Transverse colon (tissue), 4 donors: ENCODE data around the gene CDK8. TPM values are rescaled to one million over a fixed set of nuclear protein-coding genes. Genes with fewer than 3 reads are reported as not detected.

ENCODE experiments used
- DNase-seq: peaks from one replicate; pipeline ENCODE4 v3.0.0-alpha.2; 2019
- H3K27ac ChIP-seq, 4 donors: fragments of 200-600 bp; sonication (generic); 2 replicates each; pipeline ENCODE4 v1.5.1; 2016 to 2018; ENCODE audit warnings: inconsistent platforms in 4 of 4
- H3K27me3 ChIP-seq: fragments of 200-600 bp; sonication (generic); 2 replicates; pipeline ENCODE4 v1.5.1; 2017; ENCODE audit warnings: inconsistent platforms
- H3K36me3 ChIP-seq, 4 donors: fragments of 200-600 bp; sonication (generic); 2 replicates each; pipeline ENCODE4 v1.5.1; 2017 to 2019; ENCODE audit warnings: inconsistent platforms in 4 of 4
- H3K4me1 ChIP-seq, 4 donors: fragments of 200-600 bp; sonication (generic); 2 replicates each; pipeline ENCODE4 v1.5.1; 2017 to 2020; ENCODE audit warnings: inconsistent platforms in 4 of 4
- H3K4me3 ChIP-seq, 4 donors: fragments of 200-600 bp; sonication (generic); 1 replicate in 1 of 4; 2 replicates in 3 of 4; pipeline versions ENCODE4 v1.5.1 to v1.6.1; 2017 to 2019; ENCODE audit warnings: inconsistent platforms in 4 of 4
- H3K9me3 ChIP-seq, 2 donors: fragments of 200-600 bp; sonication (generic); 2 replicates each; pipeline ENCODE4 v1.5.1; 2017 to 2019; ENCODE audit warnings: inconsistent platforms in 2 of 2
- EP300 ChIP-seq: sonication (generic); formaldehyde crosslinking; IDR thresholded peaks from one replicate; pipeline ENCODE4 v1.6.1; 2017; ENCODE audit warnings: antibody characterized with exemption, low read depth
- POLR2A ChIP-seq: fragments of 450-650 bp; IDR thresholded peaks from one replicate; pipeline ENCODE4 v1.6.1; 2016; ENCODE audit warnings: antibody characterized with exemption, mild to moderate bottlenecking, moderate library complexity
- POLR2AphosphoS5 ChIP-seq, 3 donors: sonication (generic); formaldehyde crosslinking; IDR thresholded peaks; one replicate each; pipeline ENCODE4 v1.6.1; 2016; ENCODE audit warnings: antibody characterized with exemption in 3 of 3
- WGBS, 2 donors: methylation state at CpG; one replicate each; pipeline ENCODE4 v1.1.5; 2018; ENCODE audit warnings: low coverage in 1 of 2; 5-methylcytosine and 5-hydroxymethylcytosine counted together
- in situ Hi-C, 4 donors: fragments of 200-750 bp; cut with MboI; loops; one replicate each; pipeline versions ENCODE4 v1.15.0 to v1.15.1; 2017; ENCODE audit warnings: low sequenced_read_pairs in 3 of 4, low pct_ligation_motif_present in 1 of 4, low pct_unique_long_range_greater_than_20kb in 1 of 4
- intact Hi-C: fragments of 100-400 bp; cut with DNase I; formaldehyde crosslinking; loops from one replicate; pipeline ENCODE4 v1.15.1; 2023; ENCODE audit warnings: low total_unique reads
- total RNA-seq, 4 donors: library from RNA; depleted of rRNA; stranded (reverse); fragments of >200 nt; gene quantifications; one replicate each; pipeline ENCODE4 v1.1.0, GENCODE V29; 2016
- TF ChIP-seq, protein P1 (sequence below), 5 experiments: fragments of 200-600 bp in 3 of 5; fragments of 450-650 bp in 2 of 5; sonication (generic) in 3 of 5; IDR thresholded peaks; 1 replicate in 2 of 5; 2 replicates in 3 of 5; pipeline ENCODE4 v1.5.1; 2016 to 2017; ENCODE audit warnings: antibody characterized with exemption in 5 of 5, inconsistent platforms in 3 of 5, mild to moderate bottlenecking in 2 of 5, moderate library complexity in 1 of 5

CDK8 gene
- total RNA-seq, 4 donors from 2014 or later = 8.6 to 37.4 (median 22.3) TPM

DNA sequence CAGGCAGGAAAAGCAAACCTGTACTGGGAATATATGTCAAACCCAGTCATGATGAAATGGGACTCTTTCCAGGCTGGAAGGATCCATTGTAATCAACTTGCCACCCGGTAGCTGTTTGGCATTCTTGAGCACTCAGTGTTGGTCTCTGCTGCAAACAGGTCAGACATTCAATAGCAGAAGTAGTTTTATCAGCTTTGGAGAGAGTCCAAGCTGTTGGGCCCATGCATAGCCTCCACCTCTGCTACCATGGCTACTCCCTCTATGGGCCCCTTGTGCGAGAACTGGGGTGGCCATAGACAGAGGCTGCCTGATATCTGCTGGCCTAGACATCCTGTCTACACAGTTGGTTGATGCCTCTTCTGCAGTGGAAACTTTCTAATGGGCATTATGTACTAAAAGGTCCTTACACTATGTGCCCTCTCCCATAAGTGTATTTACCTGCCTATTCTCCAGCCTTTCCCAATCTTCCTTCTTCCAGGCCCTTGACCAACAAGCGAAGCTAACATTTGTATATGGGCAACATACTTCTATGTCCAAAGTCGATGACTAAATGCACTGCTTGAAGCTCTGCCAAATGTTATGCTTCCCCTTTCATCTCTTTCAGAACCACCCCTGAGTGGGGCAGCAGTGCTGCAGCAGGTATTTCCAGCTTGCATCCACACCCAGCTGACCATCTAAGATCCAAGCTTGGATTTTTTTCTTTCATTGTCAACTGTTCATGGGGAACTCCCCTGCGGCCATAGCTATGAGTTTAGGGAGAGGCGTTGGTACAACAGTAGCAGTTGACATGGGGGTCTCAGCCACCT is 26.6 kb upstream of the CDK8 start:
- Histone ChIP-seq H3K27me3 (no peaks in the 10 kb centered on the region), H3K4me1 (peaks cover 0 to 7% (median 6%) of the 10 kb centered on the region in 4 donors), H3K27ac (no peak overlapping the region), H3K36me3 (no peaks in the 10 kb centered on the region), H3K4me3 (no peak overlapping the region), H3K9me3 (no peaks in the 10 kb centered on the region)
- no peak for DNase-seq
- in situ Hi-C loops (no loop called here), intact Hi-C loops (no loop called here)
- TF ChIP-seq, protein P1, sequence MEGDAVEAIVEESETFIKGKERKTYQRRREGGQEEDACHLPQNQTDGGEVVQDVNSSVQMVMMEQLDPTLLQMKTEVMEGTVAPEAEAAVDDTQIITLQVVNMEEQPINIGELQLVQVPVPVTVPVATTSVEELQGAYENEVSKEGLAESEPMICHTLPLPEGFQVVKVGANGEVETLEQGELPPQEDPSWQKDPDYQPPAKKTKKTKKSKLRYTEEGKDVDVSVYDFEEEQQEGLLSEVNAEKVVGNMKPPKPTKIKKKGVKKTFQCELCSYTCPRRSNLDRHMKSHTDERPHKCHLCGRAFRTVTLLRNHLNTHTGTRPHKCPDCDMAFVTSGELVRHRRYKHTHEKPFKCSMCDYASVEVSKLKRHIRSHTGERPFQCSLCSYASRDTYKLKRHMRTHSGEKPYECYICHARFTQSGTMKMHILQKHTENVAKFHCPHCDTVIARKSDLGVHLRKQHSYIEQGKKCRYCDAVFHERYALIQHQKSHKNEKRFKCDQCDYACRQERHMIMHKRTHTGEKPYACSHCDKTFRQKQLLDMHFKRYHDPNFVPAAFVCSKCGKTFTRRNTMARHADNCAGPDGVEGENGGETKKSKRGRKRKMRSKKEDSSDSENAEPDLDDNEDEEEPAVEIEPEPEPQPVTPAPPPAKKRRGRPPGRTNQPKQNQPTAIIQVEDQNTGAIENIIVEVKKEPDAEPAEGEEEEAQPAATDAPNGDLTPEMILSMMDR (IDR thresholded peaks at IDR 0.05) = no peak
- TF ChIP-seq POLR2AphosphoS5 (IDR thresholded peaks at IDR 0.05) = no peak
- no peak for TF ChIP-seq EP300
- no peak for TF ChIP-seq POLR2A
- WGBS, 2 donors = 86 to 89% methylated on average over 2 to 6 of the region's 6 CpGs

DNA sequence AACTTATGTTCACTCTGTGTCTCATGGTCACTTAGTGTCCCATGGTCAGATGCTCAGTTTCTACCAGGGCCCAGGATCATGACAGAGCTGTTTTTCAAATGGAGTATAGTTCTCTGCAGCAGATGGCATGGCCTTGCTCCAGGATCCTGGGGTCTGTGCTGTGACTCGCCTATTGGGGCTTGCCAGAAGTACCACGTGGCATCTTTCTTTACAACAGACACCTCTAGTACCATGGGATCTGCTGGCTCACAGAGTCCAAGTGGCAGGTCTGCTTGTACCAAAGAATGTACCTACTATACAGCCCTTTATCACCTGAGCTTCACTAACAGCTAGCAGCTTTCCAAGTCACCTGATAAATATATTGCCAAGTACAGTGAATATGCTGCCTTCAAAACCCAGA is 25.8 kb upstream of the CDK8 start:
- Histone ChIP-seq H3K27me3 (no peaks in the 10 kb centered on the region), H3K4me1 (peaks cover 0 to under 1% (median 0%) of the 10 kb centered on the region in 4 donors), H3K4me3 (no peak overlapping the region), H3K9me3 (no peaks in the 10 kb centered on the region), H3K27ac (no peak overlapping the region), H3K36me3 (no peaks in the 10 kb centered on the region)
- in situ Hi-C loops = no loop called here
- no peak for DNase-seq
- TF ChIP-seq POLR2AphosphoS5 (IDR thresholded peaks at IDR 0.05) = no peak
- no peak for TF ChIP-seq EP300
- no peak for TF ChIP-seq POLR2A
- TF ChIP-seq, protein P1 (IDR thresholded peaks at IDR 0.05) = no peak
- WGBS, 2 donors = 89% methylated on average over 2 of the region's 2 CpGs; no CpG with 5 or more reads in 1 of the 2 donors
- intact Hi-C loops = no loop called here

DNA sequence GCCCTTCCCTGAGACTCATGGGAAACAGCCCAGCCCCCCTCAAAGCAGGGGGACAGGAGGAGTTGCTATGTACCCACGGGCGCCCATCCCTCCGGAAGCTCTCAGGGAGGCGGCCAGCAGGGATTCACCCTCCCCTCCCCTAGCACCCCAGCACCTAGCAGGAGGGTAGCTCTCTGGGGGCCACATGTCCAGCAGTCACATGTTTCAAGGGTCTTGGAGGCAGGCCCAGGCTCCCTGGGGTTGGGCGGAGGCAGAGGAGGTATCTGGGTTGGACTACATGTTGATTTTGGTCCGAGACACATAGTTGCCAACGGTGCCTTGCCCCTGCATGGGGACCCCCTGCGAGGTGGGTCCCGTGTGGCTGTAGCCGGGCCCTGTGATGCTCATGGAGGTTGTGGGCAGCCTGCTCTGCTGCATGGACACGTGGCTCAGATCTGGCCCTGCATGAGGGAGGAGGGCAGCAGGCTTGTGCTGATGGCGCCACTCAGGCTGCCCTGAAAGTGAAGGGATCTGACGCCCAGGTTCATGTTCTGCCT is 24.8 kb upstream of the CDK8 start:
- no peak for DNase-seq
- no peaks in the 10 kb centered on the region for H3K36me3 ChIP-seq
- H3K9me3 ChIP-seq = no peaks in the 10 kb centered on the region
- WGBS, 2 donors = 87 to 93% methylated on average over 4 to 13 of the region's 13 CpGs
- intact Hi-C loops (no loop called here), in situ Hi-C loops (no loop called here)
- no peak overlapping the region for H3K4me3 ChIP-seq
- H3K27ac ChIP-seq = no peak overlapping the region
- H3K27me3 ChIP-seq = no peaks in the 10 kb centered on the region
- no peaks in the 10 kb centered on the region for H3K4me1 ChIP-seq
- no peak for TF ChIP-seq POLR2AphosphoS5 (IDR thresholded peaks at IDR 0.05)
- TF ChIP-seq, protein P1 (IDR thresholded peaks at IDR 0.05) = no peak
- no peak for TF ChIP-seq POLR2A
- TF ChIP-seq EP300 = no peak

DNA sequence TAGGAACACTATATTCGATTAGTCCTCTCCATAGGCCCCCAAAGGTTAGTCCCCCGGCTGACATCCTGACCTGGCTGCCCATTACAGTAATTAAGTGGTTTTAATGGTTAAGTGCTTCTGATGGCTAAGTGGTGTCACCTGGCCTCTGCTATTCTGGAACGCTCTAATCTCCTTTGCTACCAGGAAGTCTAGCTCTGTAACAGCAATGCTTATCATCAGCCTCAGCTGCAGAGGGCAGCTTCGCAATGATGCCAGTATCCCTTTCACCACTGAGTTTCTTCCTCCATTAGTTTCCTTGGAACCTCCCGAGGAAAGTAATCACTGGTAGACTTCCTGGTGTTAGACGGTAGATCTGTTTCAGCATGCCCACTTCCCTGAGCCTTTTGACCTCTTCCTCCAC is 23.2 kb upstream of the CDK8 start:
- no peak for DNase-seq
- TF ChIP-seq POLR2A (no peak), POLR2AphosphoS5 (IDR thresholded peaks at IDR 0.05) (no peak), EP300 (no peak)
- TF ChIP-seq, protein P1 (IDR thresholded peaks at IDR 0.05) = no peak

More for the DNA sequence above, 23.2 kb upstream of the CDK8 start:
- 63 to 66% methylated on average over 6 of the region's 6 CpGs for WGBS, 2 donors
- no peak overlapping the region for H3K4me3 ChIP-seq
- H3K36me3 ChIP-seq = no peaks in the 10 kb centered on the region
- no peaks in the 10 kb centered on the region for H3K4me1 ChIP-seq
- in situ Hi-C loops (no loop called here), intact Hi-C loops (no loop called here)
- H3K27me3 ChIP-seq = no peaks in the 10 kb centered on the region
- no peak overlapping the region for H3K27ac ChIP-seq
- no peaks in the 10 kb centered on the region for H3K9me3 ChIP-seq
